Adrenal gland (tissue), 12 donors: ENCODE data around the gene SHROOM2. TPM values are rescaled to one million over a fixed set of nuclear protein-coding genes. Genes with fewer than 3 reads are reported as not detected.

Experiments
- DNase-seq, 7 donors: peaks; one replicate each; pipeline ENCODE4 v3.0.0-alpha.2; 2019 to 2020
- H3K27ac ChIP-seq, 5 donors: fragments of 200-600 bp; sonication (generic) in 4 of 5; 1 replicate in 3 of 5; 2 replicates in 2 of 5; pipeline versions ENCODE4 v1.5.1 to v1.8.0; 2016 to 2020; ENCODE audit warnings: mild to moderate bottlenecking in 1 of 5
- H3K27me3 ChIP-seq: fragments of 200-600 bp; 2 replicates; pipeline ENCODE4 v1.8.0; 2021
- H3K36me3 ChIP-seq, 2 donors: fragments of 200-600 bp; replicated peaks in 1 of 2; 1 replicate in 1 of 2; 2 replicates in 1 of 2; pipeline versions ENCODE4 v1.5.1 to v1.8.0; 2018 to 2022
- H3K4me1 ChIP-seq, 2 donors: fragments of 200-600 bp; replicated peaks in 1 of 2; 1 replicate in 1 of 2; 2 replicates in 1 of 2; pipeline versions ENCODE4 v1.5.1 to v1.8.0; 2018 to 2021
- H3K4me3 ChIP-seq, 4 donors: fragments of 200-600 bp; sonication (generic) in 3 of 4; one replicate each; pipeline ENCODE4 v1.5.1; 2016 to 2018
- H3K9me3 ChIP-seq, 3 donors: fragments of 200-600 bp; sonication (generic) in 1 of 3; replicated peaks in 1 of 3; 1 replicate in 2 of 3; 2 replicates in 1 of 3; pipeline versions ENCODE4 v1.5.1 to v1.8.0; 2016 to 2021
- CTCF ChIP-seq, 6 experiments: fragments of 450-650 bp in 4 of 6; fragments of 200-600 bp in 2 of 6; sonication (generic) in 1 of 6; IDR thresholded peaks; 1 replicate in 5 of 6; 2 replicates in 1 of 6; pipeline versions ENCODE4 v1.5.1 to v1.8.0; 2016 to 2021; ENCODE audit warnings: antibody characterized with exemption in 6 of 6, mild to moderate bottlenecking in 2 of 6, moderate library complexity in 1 of 6
- POLR2A ChIP-seq, 2 donors: fragments of 450-650 bp; IDR thresholded peaks; one replicate each; pipeline ENCODE4 v1.6.1; 2017; ENCODE audit warnings: antibody characterized with exemption in 2 of 2, mild to moderate bottlenecking in 2 of 2, moderate library complexity in 1 of 2
- WGBS, 4 donors: extraction: QIAGEN DNeasy Blood & Tissue Kit in 2 of 4; methylation state at CpG; one replicate each; pipeline versions ENCODE4 v1.1.5 to v1.1.7; 2013 to 2017; 5-methylcytosine and 5-hydroxymethylcytosine counted together
- intact Hi-C, 2 donors: fragments of 100-400 bp; cut with DNase I; formaldehyde crosslinking; loops; one replicate each; pipeline versions ENCODE4 v1.14.1 to v1.15.0; 2022 to 2023
- polyA plus RNA-seq, 3 donors: library from polyadenylated mRNA; stranded (reverse); fragments of 200-250 nt in 2 of 3; fragments of 350-450 nt in 1 of 3; fragmentation: Illumina TruSeq in 1 of 3; extraction: RNeasy Lipid Tissue Mini Kit (QIAGEN cat#74804) in 1 of 3; gene quantifications; one replicate each; pipeline ENCODE4 v1.2.3, GENCODE V29; 2013 to 2014
- total RNA-seq, 9 donors: library from RNA; depleted of rRNA in 4 of 9; stranded (reverse); fragments of >200 nt in 4 of 9; fragments of 120-200 nt in 1 of 9; fragmentation: NEBNext Ultra II Directional in 1 of 9; extraction: Animal tissue kit (Norgen Biotek cat#: 25700) in 1 of 9; gene quantifications; one replicate each; pipeline versions ENCODE4 v1.1.0 to v1.2.4, GENCODE V29; 2013 to 2023
- donor health status: healthy with polysubstance abuse.
- donor health status: Bipolar disorder and iron deficiency.
- donor health status: DM: yes; HTN: yes; CAD: no.
- donor health status: DM: no; HTN: no; CAD: no.
- donor health status: DM: no; HTN: no; CAD: no.
- donor health status: DM: yes; HTN: yes; CAD: no.

The SHROOM2 gene
- total and polyA plus RNA-seq, 12 donors: 1.7 to 7.2 (median 4.0) TPM

GRCh38 chrX:9816084-9816700 is 30.0 kb downstream of the SHROOM2 start:
- Histone ChIP-seq H3K9me3 (no peaks in the 10 kb centered on the region), H3K4me1 (no peaks in the 10 kb centered on the region), H3K27ac (no peak overlapping the region), H3K36me3 (no peaks in the 10 kb centered on the region), H3K4me3 (no peak overlapping the region), H3K27me3 (no peaks in the 10 kb centered on the region)
- WGBS, 4 donors: 69 to 78% (median 73%) methylated on average over 4 to 10 of the region's 10 CpGs
- no peak for TF ChIP-seq POLR2A (IDR thresholded peaks at IDR 0.05)
- no peak for TF ChIP-seq CTCF (IDR thresholded peaks at IDR 0.05)
- no peak for DNase-seq
- intact Hi-C loops: no loop called here

- intact Hi-C loops: no loop called here
- Histone ChIP-seq H3K36me3 (no peaks in the 10 kb centered on the region), H3K27ac (no peak overlapping the region), H3K4me1 (no peaks in the 10 kb centered on the region), H3K4me3 (no peak overlapping the region), H3K27me3 (no peaks in the 10 kb centered on the region), H3K9me3 (no peaks in the 10 kb centered on the region)
- WGBS, 4 donors: 72 to 89% (median 81%) methylated on average over 7 of the region's 7 CpGs
- no peak for DNase-seq
- TF ChIP-seq CTCF (IDR thresholded peaks at IDR 0.05): no peak
- no peak for TF ChIP-seq POLR2A (IDR thresholded peaks at IDR 0.05)
Observed at GRCh38 chrX:9821572-9821971, 35.3 kb downstream of the SHROOM2 start.

- intact Hi-C loops: no loop called here
- no peaks in the 10 kb centered on the region for H3K9me3 ChIP-seq
- DNase-seq: no peak
- H3K27ac ChIP-seq: peak overlapping the region in 1 of 5 donors; percentile 61
- no peak for TF ChIP-seq POLR2A (IDR thresholded peaks at IDR 0.05)
- TF ChIP-seq CTCF (IDR thresholded peaks at IDR 0.05): no peak
- WGBS, 4 donors: 56 to 65% (median 57%) methylated on average over 3 to 12 of the region's 12 CpGs
- H3K27me3 ChIP-seq: no peaks in the 10 kb centered on the region
- no peaks in the 10 kb centered on the region for H3K36me3 ChIP-seq
- no peaks in the 10 kb centered on the region for H3K4me1 ChIP-seq
- no peak overlapping the region for H3K4me3 ChIP-seq
Observed at GRCh38 chrX:9824554-9824953, 38.3 kb downstream of the SHROOM2 start.

- H3K9me3 ChIP-seq: no peaks in the 10 kb centered on the region
- TF ChIP-seq CTCF (IDR thresholded peaks at IDR 0.05) (no peak), POLR2A (IDR thresholded peaks at IDR 0.05) (no peak)
- H3K4me3 ChIP-seq: no peak overlapping the region
- DNase-seq: no peak
- no peaks in the 10 kb centered on the region for H3K36me3 ChIP-seq
- intact Hi-C loops: no loop called here
- no peaks in the 10 kb centered on the region for H3K27me3 ChIP-seq
- no peaks in the 10 kb centered on the region for H3K4me1 ChIP-seq
- 19 to 45% (median 31%) methylated on average over 6 of the region's 6 CpGs for WGBS, 4 donors
- peak overlapping the region in 1 of 5 donors; percentile 13 for H3K27ac ChIP-seq
Observed at GRCh38 chrX:9825129-9825790, 39.0 kb downstream of the SHROOM2 start.
